Activated naive CD8-positive, alpha-beta T cell treated with anti-CD3 and anti-CD28 coated beads, Interleukin-2, amount 50 U/mL, for 24 hours (primary cell): Measurements from ENCODE around the gene CCNY.
"Not testable (repeated sequence)": the region's sequence is repeated elsewhere in the genome, so short reads cannot be mapped to it uniquely, and the experiment has no call there.

Source experiments
- ATAC-seq: fragments of 150-1000 bp; cut with Tn5 transposase; one replicate; pipeline ENCODE4 v1.10.0; 2021
- DNase-seq: peaks from one replicate; pipeline ENCODE4 v3.0.0; 2021
- H3K27ac Mint-ChIP-seq: one replicate; pipeline ENCODE4 v1.8.0; 2021; ENCODE audit warnings: mild to moderate bottlenecking, mixed read lengths
- H3K27me3 Mint-ChIP-seq: one replicate; pipeline ENCODE4 v1.8.0; 2021; ENCODE audit warnings: mixed read lengths
- H3K36me3 Mint-ChIP-seq: one replicate; pipeline ENCODE4 v1.8.0; 2021; ENCODE audit warnings: low read depth, mixed read lengths
- H3K4me1 Mint-ChIP-seq: one replicate; pipeline ENCODE4 v1.8.0; 2021; ENCODE audit warnings: mixed read lengths
- H3K4me3 Mint-ChIP-seq: one replicate; pipeline ENCODE4 v1.8.0; 2021; ENCODE audit warnings: mild to moderate bottlenecking, moderate library complexity, mixed read lengths
- H3K9me3 Mint-ChIP-seq: one replicate; pipeline ENCODE4 v1.8.0; 2021; ENCODE audit warnings: mixed read lengths

CCNY gene

GRCh38 chr10:35342183-35342753 lies 6.0 kb downstream of the CCNY start:
- peak overlapping the region; percentile 89 for H3K27ac Mint-ChIP-seq
- H3K4me3 Mint-ChIP-seq: peak overlapping the region; percentile 53

GRCh38 chr10:35343739-35344138 lies 7.4 kb downstream of the CCNY start:
- H3K9me3 Mint-ChIP-seq: no peaks in the 10 kb centered on the region
- ATAC-seq (no peak), DNase-seq (no peak)
- H3K4me3 Mint-ChIP-seq: no peak overlapping the region
- peaks cover 7% of the 10 kb centered on the region for H3K36me3 Mint-ChIP-seq
- no peaks in the 10 kb centered on the region for H3K27me3 Mint-ChIP-seq
- peaks cover 78% of the 10 kb centered on the region for H3K4me1 Mint-ChIP-seq
- H3K27ac Mint-ChIP-seq: peak overlapping the region; percentile 26

More at GRCh38 chr10:35342183-35342753, 6.0 kb downstream of the CCNY start:
- Mint-ChIP-seq H3K36me3 (peaks cover 7% of the 10 kb centered on the region), H3K27me3 (no peaks in the 10 kb centered on the region), H3K4me1 (peaks cover 88% of the 10 kb centered on the region), H3K9me3 (no peaks in the 10 kb centered on the region)
- DNase-seq: no peak
- ATAC-seq: no peak

GRCh38 chr10:35345383-35345742 lies 9.1 kb downstream of the CCNY start:
- no peak for ATAC-seq
- peaks cover 5% of the 10 kb centered on the region for H3K36me3 Mint-ChIP-seq
- no peak overlapping the region for H3K27ac Mint-ChIP-seq
- no peaks in the 10 kb centered on the region for H3K27me3 Mint-ChIP-seq
- peaks cover 78% of the 10 kb centered on the region for H3K4me1 Mint-ChIP-seq
- no peaks in the 10 kb centered on the region for H3K9me3 Mint-ChIP-seq
- no peak overlapping the region for H3K4me3 Mint-ChIP-seq
- no peak for DNase-seq

- Mint-ChIP-seq H3K36me3 (peaks cover 5% of the 10 kb centered on the region), H3K27ac (no peak overlapping the region), H3K4me3 (no peak overlapping the region), H3K27me3 (no peaks in the 10 kb centered on the region), H3K9me3 (no peaks in the 10 kb centered on the region), H3K4me1 (peaks cover 78% of the 10 kb centered on the region)
- DNase-seq: no peak
- no peak for ATAC-seq
Observed at GRCh38 chr10:35346248-35346647, 9.9 kb downstream of the CCNY start.

- Mint-ChIP-seq H3K27ac (no peak overlapping the region), H3K9me3 (no peaks in the 10 kb centered on the region), H3K4me3 (no peak overlapping the region), H3K4me1 (peaks cover 76% of the 10 kb centered on the region), H3K27me3 (no peaks in the 10 kb centered on the region), H3K36me3 (peaks cover 5% of the 10 kb centered on the region)
- ATAC-seq: no peak
- DNase-seq: no peak
Observed at GRCh38 chr10:35347121-35347562, 10.8 kb downstream of the CCNY start.

- H3K4me3 Mint-ChIP-seq: no peak overlapping the region
- H3K9me3 Mint-ChIP-seq: no peaks in the 10 kb centered on the region
- no peak overlapping the region for H3K27ac Mint-ChIP-seq
- H3K4me1 Mint-ChIP-seq: peaks cover 76% of the 10 kb centered on the region
- peaks cover 4% of the 10 kb centered on the region for H3K36me3 Mint-ChIP-seq
- ATAC-seq (no peak), DNase-seq (no peak)
- no peaks in the 10 kb centered on the region for H3K27me3 Mint-ChIP-seq
Observed at GRCh38 chr10:35347899-35348608, 11.7 kb downstream of the CCNY start.

- no peak overlapping the region for H3K4me3 Mint-ChIP-seq
- ATAC-seq (peak; percentile 27), DNase-seq (no peak)
- H3K4me1 Mint-ChIP-seq: peaks cover 76% of the 10 kb centered on the region
- peaks cover 4% of the 10 kb centered on the region for H3K36me3 Mint-ChIP-seq
- H3K9me3 Mint-ChIP-seq: no peaks in the 10 kb centered on the region
- H3K27me3 Mint-ChIP-seq: no peaks in the 10 kb centered on the region
- no peak overlapping the region for H3K27ac Mint-ChIP-seq
Observed at GRCh38 chr10:35348609-35349388, 12.5 kb downstream of the CCNY start.

- no peaks in the 10 kb centered on the region for H3K27me3 Mint-ChIP-seq
- no peak overlapping the region for H3K27ac Mint-ChIP-seq
- no peaks in the 10 kb centered on the region for H3K9me3 Mint-ChIP-seq
- H3K4me1 Mint-ChIP-seq: peaks cover 79% of the 10 kb centered on the region
- no peak for DNase-seq
- no peak overlapping the region for H3K4me3 Mint-ChIP-seq
- peaks cover 2% of the 10 kb centered on the region for H3K36me3 Mint-ChIP-seq
- peak; percentile 39 for ATAC-seq
Observed at GRCh38 chr10:35349389-35349915, 13.1 kb downstream of the CCNY start.

- H3K36me3 Mint-ChIP-seq: no peaks in the 10 kb centered on the region
- no peaks in the 10 kb centered on the region for H3K27me3 Mint-ChIP-seq
- no peak for DNase-seq
- no peaks in the 10 kb centered on the region for H3K9me3 Mint-ChIP-seq
- no peak for ATAC-seq
- H3K27ac Mint-ChIP-seq: no peak overlapping the region
- peaks cover 80% of the 10 kb centered on the region for H3K4me1 Mint-ChIP-seq
- no peak overlapping the region for H3K4me3 Mint-ChIP-seq
Observed at GRCh38 chr10:35351021-35351420, 14.7 kb downstream of the CCNY start.

GRCh38 chr10:35352097-35352496 lies 15.8 kb downstream of the CCNY start:
- H3K36me3 Mint-ChIP-seq: no peaks in the 10 kb centered on the region
- no peak overlapping the region for H3K27ac Mint-ChIP-seq
- ATAC-seq: no peak
- no peaks in the 10 kb centered on the region for H3K9me3 Mint-ChIP-seq
- DNase-seq: no peak
- H3K27me3 Mint-ChIP-seq: no peaks in the 10 kb centered on the region
- H3K4me3 Mint-ChIP-seq: no peak overlapping the region
- H3K4me1 Mint-ChIP-seq: peaks cover 83% of the 10 kb centered on the region

GRCh38 chr10:35352512-35352911 lies 16.2 kb downstream of the CCNY start:
- Mint-ChIP-seq H3K9me3 (no peaks in the 10 kb centered on the region), H3K4me1 (peaks cover 83% of the 10 kb centered on the region), H3K27ac (no peak overlapping the region), H3K4me3 (no peak overlapping the region), H3K27me3 (no peaks in the 10 kb centered on the region), H3K36me3 (peaks cover 4% of the 10 kb centered on the region)
- no peak for DNase-seq
- ATAC-seq: no peak

- no peak for ATAC-seq
- Mint-ChIP-seq H3K36me3 (peaks cover 4% of the 10 kb centered on the region), H3K4me3 (no peak overlapping the region), H3K27ac (peak overlapping the region; percentile 26), H3K9me3 (no peaks in the 10 kb centered on the region), H3K27me3 (no peaks in the 10 kb centered on the region), H3K4me1 (peaks cover 91% of the 10 kb centered on the region)
- DNase-seq: no peak
Observed at GRCh38 chr10:35353395-35353794, 17.1 kb downstream of the CCNY start.

GRCh38 chr10:35353805-35354204 lies 17.5 kb downstream of the CCNY start:
- ATAC-seq: no peak

GRCh38 chr10:35354257-35354656 lies 17.9 kb downstream of the CCNY start:
- H3K27ac Mint-ChIP-seq: not testable (repeated sequence)

More at GRCh38 chr10:35353805-35354204, 17.5 kb downstream of the CCNY start:
- Mint-ChIP-seq H3K36me3 (peaks cover 4% of the 10 kb centered on the region), H3K27me3 (no peaks in the 10 kb centered on the region), H3K9me3 (no peaks in the 10 kb centered on the region), H3K27ac (peak overlapping the region; percentile 26), H3K4me3 (no peak overlapping the region), H3K4me1 (peaks cover 94% of the 10 kb centered on the region)
- no peak for DNase-seq

More at GRCh38 chr10:35354257-35354656, 17.9 kb downstream of the CCNY start:
- not testable (repeated sequence) for DNase-seq, H3K4me3 Mint-ChIP-seq, H3K9me3 Mint-ChIP-seq, H3K27me3 Mint-ChIP-seq, H3K36me3 Mint-ChIP-seq, ATAC-seq
- peaks cover 91% of the 10 kb centered on the region for H3K4me1 Mint-ChIP-seq
